Measurements from ENCODE around the gene DHPS.
"Not testable (repeated sequence)": the region's sequence is repeated elsewhere in the genome, so short reads cannot be mapped to it uniquely, and the experiment has no call there.

- TF ChIP-seq, protein P1, sequence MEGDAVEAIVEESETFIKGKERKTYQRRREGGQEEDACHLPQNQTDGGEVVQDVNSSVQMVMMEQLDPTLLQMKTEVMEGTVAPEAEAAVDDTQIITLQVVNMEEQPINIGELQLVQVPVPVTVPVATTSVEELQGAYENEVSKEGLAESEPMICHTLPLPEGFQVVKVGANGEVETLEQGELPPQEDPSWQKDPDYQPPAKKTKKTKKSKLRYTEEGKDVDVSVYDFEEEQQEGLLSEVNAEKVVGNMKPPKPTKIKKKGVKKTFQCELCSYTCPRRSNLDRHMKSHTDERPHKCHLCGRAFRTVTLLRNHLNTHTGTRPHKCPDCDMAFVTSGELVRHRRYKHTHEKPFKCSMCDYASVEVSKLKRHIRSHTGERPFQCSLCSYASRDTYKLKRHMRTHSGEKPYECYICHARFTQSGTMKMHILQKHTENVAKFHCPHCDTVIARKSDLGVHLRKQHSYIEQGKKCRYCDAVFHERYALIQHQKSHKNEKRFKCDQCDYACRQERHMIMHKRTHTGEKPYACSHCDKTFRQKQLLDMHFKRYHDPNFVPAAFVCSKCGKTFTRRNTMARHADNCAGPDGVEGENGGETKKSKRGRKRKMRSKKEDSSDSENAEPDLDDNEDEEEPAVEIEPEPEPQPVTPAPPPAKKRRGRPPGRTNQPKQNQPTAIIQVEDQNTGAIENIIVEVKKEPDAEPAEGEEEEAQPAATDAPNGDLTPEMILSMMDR (IDR thresholded peaks at IDR 0.05) = not testable (repeated sequence)
- TF ChIP-seq POLR2A (IDR thresholded peaks at IDR 0.05) = not testable (repeated sequence)
Measured at GRCh38 chr19:12697425-12697824, 15.7 kb upstream of the DHPS start.
